K562 (cell line): ENCODE data around the gene C1QTNF8. TPM values are rescaled to one million over a fixed set of nuclear protein-coding genes. Genes with fewer than 3 reads are reported as not detected.

Experiments
- ATAC-seq: fragments of 200-7000 bp; cut with Tn5 transposase; 3 replicates; pipeline ENCODE4 v1.9.1; 2020; ENCODE audit warnings: moderate library complexity
- BruUV-seq: library from RNA; stranded (reverse); fragments of 400-500 nt; replicated peaks from 2 replicates; lab custom pipeline; 2021; lab: Mats Ljungman, UMichigan
- CTCF ChIA-PET: fragments of 300-600 bp; formaldehyde crosslinking; extraction: SDS; loops from one replicate; lab custom pipeline; 2021; ENCODE audit warnings: low intra/inter-chr PET ratio; lab: Yijun Ruan, JAX
- POLR2A ChIA-PET: fragments of 300-600, 350-650 bp; sonication (Branson Sonifier 250); formaldehyde crosslinking; extraction: SDS; loops from one replicate; lab custom pipeline; 2021; ENCODE audit warnings: antibody characterized with exemption, inconsistent platforms; lab: Yijun Ruan, JAX
- DNase-seq, 4 experiments: peaks; one replicate each; pipeline versions ENCODE4 v3.0.0 to v3.0.0-alpha.2; 2011 to 2018; ENCODE audit warnings: low spot score in 3 of 4, mixed read lengths in 3 of 4; ENCODE audit errors: extremely low read depth in 1 of 4
- FAIRE-seq: peaks from 2 replicates; lab custom pipeline; 2011; peaks lifted over from hg19 to GRCh38; lab: Jason Lieb, UNC
- H2AFZ ChIP-seq: 2 replicates; pipeline ENCODE4 v1.6.0; 2011; ENCODE audit warnings: low read depth, low read length, control low read depth, inconsistent platforms
- H3K27ac ChIP-seq: fragments of 200-600 bp; 3 replicates; pipeline ENCODE4 v1.8.0; 2011; ENCODE audit warnings: low read depth, mild to moderate bottlenecking, control low read depth, inconsistent platforms, low read length, moderate library complexity, mixed read lengths; ENCODE audit errors: extremely low read depth
- H3K27me3 ChIP-seq, 2 experiments: fragments of 300-600 bp in 1 of 2; 2 replicates in 1 of 2; 3 replicates in 1 of 2; pipeline versions ENCODE4 v1.6.0 to v1.8.0; 2011; ENCODE audit warnings: inconsistent platforms in 2 of 2, low read length in 2 of 2, mild to moderate bottlenecking in 1 of 2, mixed read lengths in 1 of 2, moderate library complexity in 1 of 2; ENCODE audit not compliant: control insufficient read depth in 2 of 2, insufficient read depth in 2 of 2
- H3K36me3 ChIP-seq: fragments of 300-600 bp; 3 replicates; pipeline ENCODE4 v1.8.0; 2011; ENCODE audit warnings: mild to moderate bottlenecking, low read length, inconsistent platforms; ENCODE audit not compliant: control insufficient read depth, insufficient read depth
- H3K4me1 ChIP-seq, 2 experiments: fragments of 200-600 bp in 1 of 2; replicated peaks in 1 of 2; 2 replicates in 1 of 2; 3 replicates in 1 of 2; pipeline versions ENCODE4 v1.5.1 to v1.8.0; 2011; ENCODE audit warnings: inconsistent platforms in 2 of 2, low read length in 2 of 2, mild to moderate bottlenecking in 1 of 2, mixed read lengths in 1 of 2, moderate library complexity in 1 of 2; ENCODE audit not compliant: control insufficient read depth in 2 of 2, insufficient read depth in 2 of 2
- H3K4me2 ChIP-seq: 2 replicates; pipeline ENCODE4 v1.6.1; 2011; ENCODE audit warnings: low read length, control low read depth, inconsistent platforms, mixed read lengths; ENCODE audit not compliant: insufficient read depth
- H3K4me3 ChIP-seq: fragments of 200-600 bp; sonication (generic), shearing (Covaris generic); 2 replicates; pipeline ENCODE4 v1.5.1; 2016; ENCODE audit warnings: control low read depth, inconsistent platforms
- H3K79me2 ChIP-seq: fragments of 200-600 bp; 3 replicates; pipeline ENCODE4 v1.8.0; 2011; ENCODE audit warnings: low read length, inconsistent platforms; ENCODE audit not compliant: control insufficient read depth, insufficient read depth
- H3K9ac ChIP-seq, 2 experiments: 2 replicates each; pipeline versions ENCODE4 v1.6.0 to v1.6.1; 2011; ENCODE audit warnings: low read depth in 2 of 2, low read length in 2 of 2, control low read depth in 1 of 2, inconsistent platforms in 1 of 2, mild to moderate bottlenecking in 1 of 2, mixed read lengths in 1 of 2; ENCODE audit not compliant: insufficient read depth in 1 of 2
- H3K9me1 ChIP-seq: one replicate; pipeline ENCODE4 v1.6.0; 2011; ENCODE audit warnings: inconsistent platforms, mild to moderate bottlenecking, low read length, moderate library complexity; ENCODE audit not compliant: control insufficient read depth, insufficient read depth
- H3K9me3 ChIP-seq: replicated peaks from 2 replicates; pipeline ENCODE4 v1.5.1; 2011; ENCODE audit warnings: low read depth, low read length, inconsistent platforms; ENCODE audit not compliant: control insufficient read depth, insufficient read depth
- H4K20me1 ChIP-seq: replicated peaks from 2 replicates; pipeline ENCODE4 v1.6.1; 2011; ENCODE audit warnings: low read length, inconsistent platforms, mixed read lengths; ENCODE audit not compliant: control insufficient read depth, insufficient read depth
- CHCHD3 ChIP-seq: fragments of 250-450 bp; sonication (Bioruptor Pico); IDR thresholded peaks from 2 replicates; pipeline ENCODE4 v2.1.2; 2022; ENCODE audit warnings: mild to moderate bottlenecking
- CREM ChIP-seq: IDR thresholded peaks from 2 replicates; pipeline ENCODE4 v1.6.1; 2014; ENCODE audit warnings: antibody characterized with exemption, low read depth
- EZH2 ChIP-seq: IDR thresholded peaks from 2 replicates; pipeline ENCODE4 v1.6.1; 2012; ENCODE audit warnings: low read depth, mild to moderate bottlenecking, inconsistent platforms, low read length, borderline replicate concordance
- IRF9 ChIP-seq: fragments of 450-650 bp; IDR thresholded peaks from 2 replicates; pipeline ENCODE4 v1.6.1; 2016; ENCODE audit warnings: missing biosample characterization, missing genetic modification characterization
- KDM1A ChIP-seq, 2 experiments: fragments of 450-650 bp; IDR thresholded peaks; 2 replicates each; pipeline ENCODE4 v1.6.1; 2016; ENCODE audit warnings: mild to moderate bottlenecking in 2 of 2
- NR3C1 ChIP-seq: sonication (generic); formaldehyde crosslinking; IDR thresholded peaks from 2 replicates; pipeline ENCODE4 v1.8.1; 2022; ENCODE audit warnings: missing genetic modification reagents
- NUFIP1 ChIP-seq: fragments of 450-650 bp; IDR thresholded peaks from 2 replicates; pipeline ENCODE4 v1.6.1; 2018; ENCODE audit not compliant: partially characterized antibody
- POLR2B ChIP-seq: fragments of 450-650 bp; IDR thresholded peaks from 2 replicates; pipeline ENCODE4 v1.6.1; 2018; ENCODE audit warnings: low read depth; ENCODE audit not compliant: partially characterized antibody
- PTBP1 ChIP-seq: fragments of 200-400 bp; formaldehyde crosslinking; IDR thresholded peaks from 2 replicates; pipeline ENCODE4 v1.6.1; 2017; ENCODE audit warnings: low read depth, low read length
- SREBF2 ChIP-seq: sonication (generic); formaldehyde crosslinking; IDR thresholded peaks from 2 replicates; pipeline ENCODE4 v1.4.0; 2020; ENCODE audit warnings: mild to moderate bottlenecking, missing genetic modification reagents
- THAP7 ChIP-seq: fragments of 250-450 bp; sonication (Bioruptor Pico); IDR thresholded peaks from 2 replicates; pipeline ENCODE4 v1.5.0; 2021
- YY1 ChIP-seq, 3 experiments: IDR thresholded peaks; 2 replicates each; pipeline ENCODE4 v1.6.1; 2011; ENCODE audit warnings: low read length in 2 of 3, mild to moderate bottlenecking in 2 of 3, moderate library complexity in 2 of 3, borderline replicate concordance in 1 of 3, control low read depth in 1 of 3, low read depth in 1 of 3; ENCODE audit not compliant: insufficient read depth in 3 of 3, insufficient replicate concordance in 2 of 3, control insufficient read depth in 1 of 3, insufficient read length in 1 of 3; ENCODE audit errors: extremely low read depth in 1 of 3
- ZBTB33 ChIP-seq: sonication (generic); formaldehyde crosslinking; IDR thresholded peaks from 2 replicates; pipeline ENCODE4 v1.8.1; 2023; ENCODE audit warnings: mild to moderate bottlenecking, missing genetic modification reagents
- ZNF586 ChIP-seq: fragments of 450-650 bp; formaldehyde crosslinking; conservative IDR thresholded peaks from 2 replicates; pipeline ENCODE4 v1.4.0; 2020; ENCODE audit warnings: mild to moderate bottlenecking, moderate library complexity
- ZNF75A ChIP-seq: fragments of 450-650 bp; formaldehyde crosslinking; IDR thresholded peaks from 2 replicates; pipeline ENCODE4 v1.4.0; 2020; ENCODE audit warnings: mild to moderate bottlenecking
- ZNF77 ChIP-seq: fragments of 250-450 bp; sonication (Bioruptor Pico); IDR thresholded peaks from 2 replicates; pipeline ENCODE4 v1.5.0; 2020
- WGBS: fragments of 100-300 bp; shearing (Covaris generic); methylation state at CpG from one replicate; pipeline ENCODE4 v1.1.6; 2016; ENCODE audit warnings: low coverage, mixed read lengths; ENCODE audit not compliant: insufficient coverage; ENCODE audit errors: missing lambda C conversion rate; 5-methylcytosine and 5-hydroxymethylcytosine counted together
- in situ Hi-C: fragments of 300-500 bp; cut with MboI; formaldehyde crosslinking; loops from 4 replicates; pipeline ENCODE4 v1.15.0; 2018; ENCODE audit warnings: inconsistent platforms, mixed read lengths
- intact Hi-C: fragments of 100-400 bp; cut with micrococcal nuclease; formaldehyde crosslinking; loops from 2 replicates; pipeline ENCODE4 v1.14.2; 2022
- polyA plus RNA-seq, 8 experiments: library from polyadenylated mRNA; depleted of rRNA in 4 of 8; stranded (reverse) in 5 of 8; unstranded in 3 of 8; fragments of >200 nt; fragmentation: Nextera tagmentation in 2 of 8; fragmentation: Illumina TruSeq in 1 of 8; extraction: Ambion mirVana in 2 of 8; extraction: Trizol in 1 of 8; gene quantifications; 2 replicates each; pipeline versions ENCODE4 v1.2.1 to v1.2.3, GENCODE V29; 2011 to 2014; ENCODE audit warnings: inconsistent platforms in 1 of 8, missing spikeins in 1 of 8
- total RNA-seq, 7 experiments: library from RNA; depleted of rRNA in 6 of 7; stranded (reverse); fragments of >200 nt in 6 of 7; fragmentation: Illumina TruSeq in 2 of 7; extraction: Trizol in 2 of 7; gene quantifications; 2 replicates each; pipeline versions ENCODE4 v1.2.1 to v1.2.3, GENCODE V29; 2011 to 2021; ENCODE audit warnings: low replicate concordance in 1 of 7
- TF ChIP-seq, protein P1 (sequence below): conservative IDR thresholded peaks from 2 replicates; pipeline ENCODE4 v1.6.1; 2011; ENCODE audit warnings: low read depth, mild to moderate bottlenecking, low read length; ENCODE audit not compliant: control insufficient read depth
- TF ChIP-seq, protein P2 (sequence below): fragments of 250-450 bp; sonication (Bioruptor Pico); IDR thresholded peaks from 2 replicates; pipeline ENCODE4 v1.8.0; 2022; ENCODE audit warnings: moderate library complexity, mild to moderate bottlenecking, inconsistent platforms

C1QTNF8 gene
- total and polyA plus RNA-seq, 9 of the 15 experiments (the other 6 are each of a cell fraction or from before 2014, with no cell fraction given): not detected

DNA sequence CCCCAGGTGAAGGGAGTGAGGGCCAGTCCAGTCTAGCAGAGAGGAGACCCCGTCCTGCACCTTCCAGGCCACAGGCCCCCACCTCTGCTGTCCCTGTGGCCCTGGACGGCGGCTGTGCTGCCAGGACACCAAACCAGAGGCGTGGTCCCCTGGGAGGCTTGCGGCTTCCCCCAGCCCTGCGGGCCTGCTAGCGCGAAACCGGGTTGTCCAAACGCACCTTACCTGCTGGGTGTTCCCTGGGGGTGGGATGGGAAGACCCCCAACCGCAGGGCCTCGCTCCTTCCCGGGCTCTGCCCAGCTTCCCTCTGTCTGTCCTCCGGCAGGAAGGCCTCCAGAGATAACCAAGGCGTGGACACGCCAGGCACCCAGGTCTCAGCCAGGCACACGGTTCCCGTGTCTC lies 37.2 kb upstream of the C1QTNF8 start:
- H3K9ac ChIP-seq: no peak overlapping the region
- no peak overlapping the region for H3K27ac ChIP-seq
- no peaks in the 10 kb centered on the region for H3K9me3 ChIP-seq
- CTCF ChIA-PET: no interaction called here
- H3K4me3 ChIP-seq: no peak overlapping the region
- no peak overlapping the region for H3K4me2 ChIP-seq
- POLR2A ChIA-PET: interaction anchor here (0.6 kb wide), 1 partner anchor 188 kb away, joined by 3 read pairs; no protein-coding TSS in a partner anchor
- ATAC-seq: no peak
- no peaks in the 10 kb centered on the region for H3K9me1 ChIP-seq
- intact Hi-C loops (no loop called here), in situ Hi-C loops (no loop called here)
- WGBS: 4% methylated on average over 13 of the region's 18 CpGs
- no peak for TF ChIP-seq IRF9 (tag)
- TF ChIP-seq NUFIP1: no peak
- no peak for TF ChIP-seq KDM1A (IDR thresholded peaks at IDR 0.05)
- TF ChIP-seq CREM: no peak
- TF ChIP-seq NR3C1 (CRISPR knock-in tag): no peak
- no peak for TF ChIP-seq POLR2B
- TF ChIP-seq, protein P1, sequence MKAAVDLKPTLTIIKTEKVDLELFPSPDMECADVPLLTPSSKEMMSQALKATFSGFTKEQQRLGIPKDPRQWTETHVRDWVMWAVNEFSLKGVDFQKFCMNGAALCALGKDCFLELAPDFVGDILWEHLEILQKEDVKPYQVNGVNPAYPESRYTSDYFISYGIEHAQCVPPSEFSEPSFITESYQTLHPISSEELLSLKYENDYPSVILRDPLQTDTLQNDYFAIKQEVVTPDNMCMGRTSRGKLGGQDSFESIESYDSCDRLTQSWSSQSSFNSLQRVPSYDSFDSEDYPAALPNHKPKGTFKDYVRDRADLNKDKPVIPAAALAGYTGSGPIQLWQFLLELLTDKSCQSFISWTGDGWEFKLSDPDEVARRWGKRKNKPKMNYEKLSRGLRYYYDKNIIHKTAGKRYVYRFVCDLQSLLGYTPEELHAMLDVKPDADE: no peak
- TF ChIP-seq THAP7 (CRISPR knock-in tag): no peak
- TF ChIP-seq YY1 (IDR thresholded peaks at IDR 0.05; ENCODE audit: borderline replicate concordance in 1 of 3, control insufficient read depth in 1 of 3, extremely low read depth in 1 of 3, insufficient read depth in 3 of 3, insufficient read length in 1 of 3, insufficient replicate concordance in 2 of 3, low read depth in 1 of 3, low read length in 2 of 3): no peak
- TF ChIP-seq ZNF586: no peak
- TF ChIP-seq ZNF77 (CRISPR knock-in tag): no peak
- no peak for TF ChIP-seq EZH2
- no peak for TF ChIP-seq SREBF2 (CRISPR knock-in tag)
- TF ChIP-seq, protein P2, sequence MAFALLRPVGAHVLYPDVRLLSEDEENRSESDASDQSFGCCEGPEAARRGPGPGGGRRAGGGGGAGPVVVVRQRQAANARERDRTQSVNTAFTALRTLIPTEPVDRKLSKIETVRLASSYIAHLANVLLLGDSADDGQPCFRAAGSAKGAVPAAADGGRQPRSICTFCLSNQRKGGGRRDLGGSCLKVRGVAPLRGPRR: no peak
- no peak for TF ChIP-seq CHCHD3 (CRISPR knock-in tag)
- TF ChIP-seq ZNF75A: no peak
- TF ChIP-seq PTBP1: no peak
- no peak for TF ChIP-seq ZBTB33 (CRISPR knock-in tag)
- FAIRE-seq: no peak
- H2AFZ ChIP-seq: no peak overlapping the region
- H4K20me1 ChIP-seq: peaks cover 8% of the 10 kb centered on the region
- H3K27me3 ChIP-seq: peaks cover 3 to 35% of the 10 kb centered on the region in 2 experiments; a peak in 4 of 5 replicates
- no peaks in the 10 kb centered on the region for H3K79me2 ChIP-seq
- BruUV-seq: no TSS peak
- peaks cover 0 to 41% of the 10 kb centered on the region in 2 experiments; a peak in 2 of 5 replicates for H3K4me1 ChIP-seq
- no peak for DNase-seq
- H3K36me3 ChIP-seq: no peaks in the 10 kb centered on the region
